ENCODE data around the gene SCAI.
"Not testable (repeated sequence)": the region's sequence is repeated elsewhere in the genome, so short reads cannot be mapped to it uniquely, and the experiment has no call there.

SCAI gene

GRCh38 chr9:125147401-125147951 is 4.1 kb upstream of the SCAI start:
- no peak for DNase-seq

GRCh38 chr9:125146247-125146646 is 2.9 kb upstream of the SCAI start:
- no peak for DNase-seq

GRCh38 chr9:125145425-125145824 is 2.1 kb upstream of the SCAI start:
- no peak for DNase-seq

- peak; percentile 9 for DNase-seq
These were observed 560 bp downstream of the SCAI start for GRCh38 chr9:125142560-125143376.

GRCh38 chr9:125141751-125142150 is 1.6 kb downstream of the SCAI start:
- DNase-seq = no peak

GRCh38 chr9:125141251-125141650 is 2.1 kb downstream of the SCAI start:
- no peak for DNase-seq

GRCh38 chr9:125140576-125140975 is 2.8 kb downstream of the SCAI start:
- DNase-seq = no peak

GRCh38 chr9:125137200-125137599 is 6.1 kb downstream of the SCAI start:
- DNase-seq = no peak

- DNase-seq = no peak
These were observed 8.4 kb downstream of the SCAI start for GRCh38 chr9:125134976-125135375.

- no peak for DNase-seq
These were observed 9.7 kb downstream of the SCAI start for GRCh38 chr9:125133403-125134329.

- no peak for DNase-seq
These were observed 11.6 kb downstream of the SCAI start for GRCh38 chr9:125131778-125132177.

- peak; percentile 85 for DNase-seq
These were observed 17.1 kb downstream of the SCAI start for GRCh38 chr9:125126019-125126746.

- no peak for DNase-seq
These were observed 17.8 kb downstream of the SCAI start for GRCh38 chr9:125125523-125125922.

GRCh38 chr9:125121146-125121545 is 22.2 kb downstream of the SCAI start:
- DNase-seq = no peak

- DNase-seq = peak; percentile 25
These were observed 23.6 kb downstream of the SCAI start for GRCh38 chr9:125119643-125120286.

GRCh38 chr9:125118696-125119095 is 24.6 kb downstream of the SCAI start:
- DNase-seq = not testable (repeated sequence)

GRCh38 chr9:125114503-125114902 is 28.8 kb downstream of the SCAI start:
- not testable (repeated sequence) for DNase-seq

GRCh38 chr9:125110464-125110863 is 32.9 kb downstream of the SCAI start:
- DNase-seq = no peak

- not testable (repeated sequence) for DNase-seq
These were observed 34.8 kb downstream of the SCAI start for GRCh38 chr9:125108541-125108940.

- no peak for DNase-seq
These were observed 36.9 kb downstream of the SCAI start for GRCh38 chr9:125106285-125106893.

- no peak for DNase-seq
These were observed 39.4 kb downstream of the SCAI start for GRCh38 chr9:125103770-125104460.
